OCI-LY7 (cell line): ENCODE measurements around the gene PHIP. TPM values are rescaled to one million over a fixed set of nuclear protein-coding genes. Genes with fewer than 3 reads are reported as not detected.
"Not testable (repeated sequence)": the region's sequence is repeated elsewhere in the genome, so short reads cannot be mapped to it uniquely, and the experiment has no call there.

Experiments
- BruUV-seq: library from RNA; stranded (reverse); fragments of 400-500 nt; replicated peaks from 2 replicates; lab custom pipeline; 2021; lab: Mats Ljungman, UMichigan
- CTCF ChIA-PET: fragments of 300-600 bp; sonication (Branson Sonifier 250); formaldehyde crosslinking; loops from one replicate; lab custom pipeline; 2022; ENCODE audit warnings: antibody characterized with exemption; ENCODE audit not compliant: unreplicated experiment; lab: Charles Lee
- POLR2A ChIA-PET: fragments of 300-600 bp; sonication (Branson Sonifier 250); formaldehyde crosslinking; loops from one replicate; lab custom pipeline; 2022; ENCODE audit warnings: antibody characterized with exemption; lab: Charles Lee
- DNase-seq: peaks from one replicate; pipeline ENCODE4 v3.0.0-alpha.2; 2015; ENCODE audit warnings: low spot score
- H2AFZ ChIP-seq: fragments of 200-600 bp; sonication (generic), shearing (Covaris generic); 2 replicates; pipeline ENCODE4 v1.6.1; 2014; ENCODE audit warnings: mild to moderate bottlenecking, antibody characterized with exemption, low read length, moderate library complexity
- H3K27ac ChIP-seq: fragments of 200-600 bp; sonication (generic); 2 replicates; pipeline ENCODE4 v1.5.1; 2014; ENCODE audit warnings: mixed run types, low read depth, mild to moderate bottlenecking, moderate library complexity, low read length, inconsistent platforms; ENCODE audit not compliant: poor library complexity, severe bottlenecking
- H3K36me3 ChIP-seq: fragments of 200-600 bp; sonication (generic); 2 replicates; pipeline ENCODE4 v1.6.1; 2014; ENCODE audit warnings: mild to moderate bottlenecking, antibody characterized with exemption, low read length, moderate library complexity, mixed read lengths; ENCODE audit not compliant: insufficient read depth
- H3K4me1 ChIP-seq: fragments of 200-600 bp; sonication (generic); 2 replicates; pipeline ENCODE4 v1.5.1; 2014; ENCODE audit warnings: mild to moderate bottlenecking, low read length; ENCODE audit not compliant: insufficient read depth, poor library complexity, severe bottlenecking
- H3K4me2 ChIP-seq: fragments of 200-600 bp; sonication (generic); 2 replicates; pipeline ENCODE4 v1.6.1; 2014; ENCODE audit warnings: mild to moderate bottlenecking, low read length
- H3K4me3 ChIP-seq: fragments of 200-600 bp; sonication (generic); 2 replicates; pipeline ENCODE4 v1.5.1; 2014; ENCODE audit warnings: mild to moderate bottlenecking, low read depth, low read length; ENCODE audit not compliant: poor library complexity, severe bottlenecking
- H3K79me2 ChIP-seq: fragments of 200-600 bp; sonication (generic); 2 replicates; pipeline ENCODE4 v1.6.1; 2016; ENCODE audit warnings: low read depth, mild to moderate bottlenecking, low read length, moderate library complexity, mixed read lengths; ENCODE audit not compliant: insufficient read depth
- H3K9me2 ChIP-seq: fragments of 200-600 bp; sonication (generic); 2 replicates; pipeline ENCODE4 v1.6.1; 2016; ENCODE audit warnings: mild to moderate bottlenecking, low read length, mixed read lengths; ENCODE audit not compliant: insufficient read depth
- H3K9me3 ChIP-seq: fragments of 200-600 bp; sonication (generic); 2 replicates; pipeline ENCODE4 v1.6.1; 2014; ENCODE audit warnings: mild to moderate bottlenecking, mixed run types, low read length, mixed read lengths
- H4K20me1 ChIP-seq: fragments of 200-600 bp; sonication (generic); 2 replicates; pipeline ENCODE4 v1.6.1; 2014; ENCODE audit warnings: mild to moderate bottlenecking, antibody characterized with exemption, low read length, moderate library complexity, mixed read lengths; ENCODE audit not compliant: insufficient read depth
- EZH2phosphoT487 ChIP-seq: fragments of 200-600 bp; sonication (generic); IDR thresholded peaks from 2 replicates; pipeline ENCODE4 v1.6.1; 2018; ENCODE audit warnings: low read depth, borderline replicate concordance, mild to moderate bottlenecking, mixed run types, antibody characterized with exemption, low read length, moderate library complexity, mixed read lengths
- intact Hi-C: fragments of 100-400 bp; cut with micrococcal nuclease; formaldehyde crosslinking; loops from one replicate; pipeline ENCODE4 v1.10.0; 2022; ENCODE audit not compliant: unreplicated experiment
- total RNA-seq, 2 experiments: library from RNA; depleted of rRNA in 1 of 2; stranded (reverse); fragments of >200 nt in 1 of 2; shearing (Covaris generic) in 1 of 2; gene quantifications; 2 replicates each; pipeline ENCODE4 v1.2.3, GENCODE V29; 2014 to 2022
- TF ChIP-seq, protein P1 (sequence below): fragments of 200-600 bp; sonication (generic); conservative IDR thresholded peaks from 2 replicates; pipeline ENCODE4 v1.5.1; 2014; ENCODE audit warnings: mild to moderate bottlenecking, antibody characterized with exemption, low read length, moderate library complexity, mixed read lengths

PHIP gene
- total RNA-seq, 2 experiments from 2014 or later: 32.1 to 46.6 TPM

DNA sequence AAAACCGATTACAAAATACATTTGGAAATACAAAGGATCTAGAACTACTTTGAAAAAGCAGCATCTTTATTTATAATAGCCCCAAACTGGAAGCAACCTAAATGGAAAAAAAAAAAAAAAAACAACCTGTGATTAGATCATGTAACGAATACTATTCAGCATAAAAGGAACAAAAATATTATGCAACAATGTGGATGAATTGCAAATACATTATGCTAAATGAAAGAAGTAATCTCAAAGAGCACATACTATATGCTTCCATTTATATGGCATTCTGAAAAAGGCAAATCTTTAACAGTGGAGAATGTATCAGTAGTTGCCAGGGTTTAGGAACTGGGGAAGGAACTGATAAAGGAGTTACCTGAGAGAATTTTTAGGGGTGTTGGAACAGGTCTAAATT, 181.8 kb downstream of the PHIP start:
- BruUV-seq: no TSS peak
- TF ChIP-seq, protein P1, sequence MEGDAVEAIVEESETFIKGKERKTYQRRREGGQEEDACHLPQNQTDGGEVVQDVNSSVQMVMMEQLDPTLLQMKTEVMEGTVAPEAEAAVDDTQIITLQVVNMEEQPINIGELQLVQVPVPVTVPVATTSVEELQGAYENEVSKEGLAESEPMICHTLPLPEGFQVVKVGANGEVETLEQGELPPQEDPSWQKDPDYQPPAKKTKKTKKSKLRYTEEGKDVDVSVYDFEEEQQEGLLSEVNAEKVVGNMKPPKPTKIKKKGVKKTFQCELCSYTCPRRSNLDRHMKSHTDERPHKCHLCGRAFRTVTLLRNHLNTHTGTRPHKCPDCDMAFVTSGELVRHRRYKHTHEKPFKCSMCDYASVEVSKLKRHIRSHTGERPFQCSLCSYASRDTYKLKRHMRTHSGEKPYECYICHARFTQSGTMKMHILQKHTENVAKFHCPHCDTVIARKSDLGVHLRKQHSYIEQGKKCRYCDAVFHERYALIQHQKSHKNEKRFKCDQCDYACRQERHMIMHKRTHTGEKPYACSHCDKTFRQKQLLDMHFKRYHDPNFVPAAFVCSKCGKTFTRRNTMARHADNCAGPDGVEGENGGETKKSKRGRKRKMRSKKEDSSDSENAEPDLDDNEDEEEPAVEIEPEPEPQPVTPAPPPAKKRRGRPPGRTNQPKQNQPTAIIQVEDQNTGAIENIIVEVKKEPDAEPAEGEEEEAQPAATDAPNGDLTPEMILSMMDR: no peak
- no peak for TF ChIP-seq EZH2phosphoT487
- no peaks in the 10 kb centered on the region for H3K4me1 ChIP-seq
- no peak overlapping the region for H3K4me3 ChIP-seq
- no peak overlapping the region for H3K27ac ChIP-seq
- H3K9me2 ChIP-seq: no peaks in the 10 kb centered on the region
- POLR2A ChIA-PET: no interaction called here
- peaks cover 17% of the 10 kb centered on the region for H3K36me3 ChIP-seq
- DNase-seq: no peak
- no peaks in the 10 kb centered on the region for H3K79me2 ChIP-seq
- no peak overlapping the region for H3K4me2 ChIP-seq
- CTCF ChIA-PET: no interaction called here
- H3K9me3 ChIP-seq: no peaks in the 10 kb centered on the region
- no peak overlapping the region for H2AFZ ChIP-seq
- H4K20me1 ChIP-seq: no peaks in the 10 kb centered on the region
- intact Hi-C loops: no loop called here

DNA sequence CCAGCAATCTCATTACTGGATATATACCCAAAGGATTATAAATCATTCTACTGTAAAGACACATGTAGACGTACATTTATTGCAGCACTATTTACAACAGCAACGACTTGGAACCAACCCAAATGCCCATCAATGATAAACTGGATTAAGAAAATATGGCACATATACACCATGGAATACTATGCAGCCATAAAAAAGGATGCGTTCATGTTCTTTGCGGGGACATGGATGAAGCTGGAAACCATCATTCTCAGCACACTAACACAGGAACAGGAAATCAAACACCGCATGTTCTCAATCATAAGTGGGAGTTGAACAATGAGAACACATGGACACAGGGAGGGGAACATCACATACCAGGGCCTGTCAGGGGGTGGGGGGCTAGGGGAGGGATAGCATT, 188.2 kb downstream of the PHIP start:
- H3K4me3 ChIP-seq, H2AFZ ChIP-seq, intact Hi-C loops, H3K9me2 ChIP-seq, H4K20me1 ChIP-seq, H3K79me2 ChIP-seq, H3K27ac ChIP-seq, DNase-seq, BruUV-seq, H3K9me3 ChIP-seq, H3K4me2 ChIP-seq, POLR2A ChIA-PET, CTCF ChIA-PET, H3K4me1 ChIP-seq: not testable (repeated sequence)
- peaks cover 31% of the 10 kb centered on the region for H3K36me3 ChIP-seq

Other genes with a start within 250 kb of the PHIP start
- 5.9 and 7.6 TPM in 2 replicates for gene IRAK1BP1, start 210.7 kb downstream of the PHIP start, total RNA-seq (2014; rRNA removed; shearing (Covaris generic))
- 8.1 and 9.4 TPM in 2 replicates for gene IRAK1BP1, start 210.7 kb downstream of the PHIP start, total RNA-seq (2022)
- gene HMGN3, start 156.4 kb upstream of the PHIP start, total RNA-seq (2014; rRNA removed; shearing (Covaris generic)): 105 and 134 TPM in 2 replicates
- gene HMGN3, start 156.4 kb upstream of the PHIP start, total RNA-seq (2022): 97.5 and 103 TPM in 2 replicates